Measurements from ENCODE around the gene COMP. TPM values are rescaled to one million over a fixed set of nuclear protein-coding genes. Genes with fewer than 3 reads are reported as not detected.

Gene COMP
- total RNA-seq, 2 experiments from 2014 or later: not detected

GRCh38 chr19:18789883-18790565, 1.1 kb downstream of the COMP start:
- Mint-ChIP-seq H3K27ac (no peak overlapping the region), H3K27me3 (ENCODE audit: low read depth) (peaks cover 82% of the 10 kb centered on the region), H3K4me1 (ENCODE audit: low read depth) (peaks cover 27% of the 10 kb centered on the region), H3K9me3 (ENCODE audit: insufficient read depth) (no peaks in the 10 kb centered on the region), H3K36me3 (ENCODE audit: low read depth) (peaks cover 5% of the 10 kb centered on the region), H3K4me3 (no peak overlapping the region)
- DNase-seq: no peak
- no peak for ATAC-seq
- POLR2A ChIA-PET: no interaction called here
- CTCF ChIA-PET: no interaction called here

- no peak for DNase-seq
- Mint-ChIP-seq H3K27ac (peak overlapping the region; percentile 60), H3K36me3 (ENCODE audit: low read depth) (peaks cover 5% of the 10 kb centered on the region), H3K4me3 (no peak overlapping the region), H3K27me3 (ENCODE audit: low read depth) (peaks cover 79% of the 10 kb centered on the region), H3K4me1 (ENCODE audit: low read depth) (peaks cover 27% of the 10 kb centered on the region), H3K9me3 (ENCODE audit: insufficient read depth) (no peaks in the 10 kb centered on the region)
- no peak for ATAC-seq
- POLR2A ChIA-PET: no interaction called here
- CTCF ChIA-PET: no interaction called here
Measured at GRCh38 chr19:18789422-18789869, 1.7 kb downstream of the COMP start.

- peaks cover 27% of the 10 kb centered on the region for H3K4me1 Mint-ChIP-seq (ENCODE audit: low read depth)
- ATAC-seq (peak; percentile 5), DNase-seq (no peak)
- ChIA-PET POLR2A (no interaction called here), CTCF (no interaction called here)
- no peaks in the 10 kb centered on the region for H3K9me3 Mint-ChIP-seq (ENCODE audit: insufficient read depth)
- H3K4me3 Mint-ChIP-seq: no peak overlapping the region
- H3K27ac Mint-ChIP-seq: peak overlapping the region; percentile 60
- H3K36me3 Mint-ChIP-seq (ENCODE audit: low read depth): peaks cover 5% of the 10 kb centered on the region
- peaks cover 78% of the 10 kb centered on the region for H3K27me3 Mint-ChIP-seq (ENCODE audit: low read depth)
Measured at GRCh38 chr19:18788529-18789421, 2.3 kb downstream of the COMP start.

- DNase-seq: peak; percentile 74
- Mint-ChIP-seq H3K4me1 (ENCODE audit: low read depth) (peaks cover 24% of the 10 kb centered on the region), H3K27me3 (ENCODE audit: low read depth) (peaks cover 49% of the 10 kb centered on the region), H3K36me3 (ENCODE audit: low read depth) (peaks cover 5% of the 10 kb centered on the region), H3K4me3 (no peak overlapping the region), H3K27ac (no peak overlapping the region), H3K9me3 (ENCODE audit: insufficient read depth) (no peaks in the 10 kb centered on the region)
- peak; percentile 68 for ATAC-seq
- POLR2A ChIA-PET: no interaction called here
- CTCF ChIA-PET: no interaction called here
Measured at GRCh38 chr19:18785179-18786124, 5.7 kb downstream of the COMP start.

DNA sequence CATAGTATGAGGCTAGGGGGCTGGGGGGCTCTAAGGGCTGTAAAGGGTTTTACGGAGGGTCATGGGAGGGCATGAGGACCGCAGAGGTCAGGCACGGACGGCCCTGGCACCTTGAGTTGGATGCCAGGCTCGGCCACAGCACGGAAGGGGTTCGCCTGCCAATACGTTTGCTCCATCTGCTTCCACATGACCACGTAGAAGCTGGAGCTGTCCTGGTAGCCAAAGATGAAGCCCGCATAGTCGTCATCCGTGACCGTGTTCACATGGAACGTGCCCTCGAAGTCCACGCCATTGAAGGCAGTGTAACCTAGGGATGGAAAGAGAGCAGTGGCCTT, 6.4 kb downstream of the COMP start:
- POLR2A ChIA-PET: no interaction called here
- no peak for DNase-seq
- Mint-ChIP-seq H3K36me3 (ENCODE audit: low read depth) (peaks cover 5% of the 10 kb centered on the region), H3K27ac (no peak overlapping the region), H3K27me3 (ENCODE audit: low read depth) (peaks cover 43% of the 10 kb centered on the region), H3K9me3 (ENCODE audit: insufficient read depth) (no peaks in the 10 kb centered on the region), H3K4me1 (ENCODE audit: low read depth) (peaks cover 20% of the 10 kb centered on the region), H3K4me3 (no peak overlapping the region)
- CTCF ChIA-PET: no interaction called here
- ATAC-seq: no peak

- H3K4me3 Mint-ChIP-seq: no peak overlapping the region
Measured at GRCh38 chr19:18783958-18784785, 6.9 kb downstream of the COMP start.

DNA sequence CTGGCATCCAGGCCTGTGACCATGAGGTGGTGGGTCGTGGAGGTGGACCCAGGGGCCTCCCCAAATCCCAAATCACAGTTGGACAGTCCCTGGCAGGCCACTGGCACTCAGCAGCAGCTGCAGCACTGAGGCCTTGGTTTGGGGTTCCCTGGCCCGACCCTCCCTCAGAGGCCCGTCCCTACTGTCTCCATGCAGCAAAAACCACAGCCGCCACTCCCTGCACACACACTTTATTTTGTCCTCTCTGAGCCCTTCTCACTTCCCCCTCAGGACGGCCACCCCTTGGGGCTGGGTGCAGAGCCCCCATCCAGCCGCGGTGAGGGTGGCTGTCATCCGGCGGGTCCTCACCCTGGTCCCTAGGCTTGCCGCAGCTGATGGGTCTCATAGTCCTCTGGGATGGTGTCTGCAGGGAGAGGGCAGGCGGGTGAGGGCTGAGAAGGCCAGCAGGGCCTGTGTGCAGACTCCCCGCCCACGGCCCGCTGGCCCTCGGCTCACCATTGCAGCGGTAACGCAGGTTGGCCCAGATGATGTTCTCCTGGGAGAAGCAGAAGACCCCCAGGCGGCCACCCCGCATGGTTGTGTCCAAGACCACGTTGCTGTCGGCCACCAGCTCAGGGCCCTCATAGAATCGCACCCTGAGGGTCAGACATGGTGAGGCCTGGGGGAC, 8.4 kb downstream of the COMP start:
- ATAC-seq: no peak
- Mint-ChIP-seq H3K9me3 (ENCODE audit: insufficient read depth) (no peaks in the 10 kb centered on the region), H3K4me1 (ENCODE audit: low read depth) (peaks cover 15% of the 10 kb centered on the region), H3K27ac (no peak overlapping the region), H3K36me3 (ENCODE audit: low read depth) (peaks cover 5% of the 10 kb centered on the region), H3K4me3 (no peak overlapping the region), H3K27me3 (ENCODE audit: low read depth) (peaks cover 26% of the 10 kb centered on the region)
- ChIA-PET POLR2A (no interaction called here), CTCF (no interaction called here)
- no peak for DNase-seq

More at GRCh38 chr19:18783958-18784785, 6.9 kb downstream of the COMP start:
- peaks cover 37% of the 10 kb centered on the region for H3K27me3 Mint-ChIP-seq (ENCODE audit: low read depth)
- ChIA-PET POLR2A (no interaction called here), CTCF (no interaction called here)
- no peaks in the 10 kb centered on the region for H3K9me3 Mint-ChIP-seq (ENCODE audit: insufficient read depth)
- DNase-seq (no peak), ATAC-seq (no peak)
- H3K36me3 Mint-ChIP-seq (ENCODE audit: low read depth): peaks cover 5% of the 10 kb centered on the region
- H3K4me1 Mint-ChIP-seq (ENCODE audit: low read depth): peaks cover 18% of the 10 kb centered on the region
- H3K27ac Mint-ChIP-seq: no peak overlapping the region

GRCh38 chr19:18781885-18782527, 9.1 kb downstream of the COMP start:
- ATAC-seq (no peak), DNase-seq (no peak)
- Mint-ChIP-seq H3K36me3 (ENCODE audit: low read depth) (no peaks in the 10 kb centered on the region), H3K4me1 (ENCODE audit: low read depth) (peaks cover 9% of the 10 kb centered on the region), H3K27me3 (ENCODE audit: low read depth) (peaks cover 19% of the 10 kb centered on the region), H3K4me3 (no peak overlapping the region), H3K27ac (no peak overlapping the region), H3K9me3 (ENCODE audit: insufficient read depth) (no peaks in the 10 kb centered on the region)
- ChIA-PET POLR2A (no interaction called here), CTCF (no interaction called here)

GRCh38 chr19:18781047-18781600, 10.0 kb downstream of the COMP start:
- H3K27ac Mint-ChIP-seq: no peak overlapping the region
- no peaks in the 10 kb centered on the region for H3K9me3 Mint-ChIP-seq (ENCODE audit: insufficient read depth)
- peaks cover 9% of the 10 kb centered on the region for H3K4me1 Mint-ChIP-seq (ENCODE audit: low read depth)
- H3K27me3 Mint-ChIP-seq (ENCODE audit: low read depth): peaks cover 11% of the 10 kb centered on the region
- no peaks in the 10 kb centered on the region for H3K36me3 Mint-ChIP-seq (ENCODE audit: low read depth)
- H3K4me3 Mint-ChIP-seq: no peak overlapping the region
- ATAC-seq (no peak), DNase-seq (no peak)
- CTCF ChIA-PET: no interaction called here
- POLR2A ChIA-PET: interaction anchor here (0.6 kb wide), 1 partner anchor 834 kb away, joined by 3 read pairs; no protein-coding TSS in a partner anchor

DNA sequence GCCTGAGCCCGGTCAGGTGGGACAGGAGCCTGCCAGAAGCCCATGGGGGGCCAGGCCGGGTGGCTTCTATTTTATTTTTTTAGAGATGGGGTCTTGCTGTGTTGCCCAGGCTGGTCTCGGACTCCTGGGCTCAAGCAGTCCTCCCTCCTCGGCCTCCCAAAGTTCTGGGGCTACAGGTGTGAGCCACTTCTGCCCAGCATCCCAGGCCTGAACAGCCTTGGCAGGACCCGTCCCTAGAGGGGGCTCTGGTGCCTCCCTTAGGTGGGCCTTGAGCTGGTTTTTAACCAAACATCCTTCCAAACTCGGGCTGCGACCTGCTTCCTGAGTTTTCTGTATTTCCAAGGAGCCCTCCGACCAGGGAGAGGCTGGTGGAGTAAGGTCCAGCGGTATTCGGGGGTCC, 10.5 kb downstream of the COMP start:
- ChIA-PET CTCF (no interaction called here), POLR2A (interaction anchor here (0.6 kb wide), 1 partner anchor 834 kb away, joined by 3 read pairs; no protein-coding TSS in a partner anchor)
- DNase-seq (no peak), ATAC-seq (no peak)
- Mint-ChIP-seq H3K9me3 (ENCODE audit: insufficient read depth) (no peaks in the 10 kb centered on the region), H3K27me3 (ENCODE audit: low read depth) (peaks cover 7% of the 10 kb centered on the region), H3K27ac (no peak overlapping the region), H3K4me3 (no peak overlapping the region), H3K36me3 (ENCODE audit: low read depth) (no peaks in the 10 kb centered on the region), H3K4me1 (ENCODE audit: low read depth) (peaks cover 5% of the 10 kb centered on the region)
